Stimulated activated CD8-positive, alpha-beta memory T cell treated with anti-CD3 and anti-CD28 coated beads, Interleukin-12 subunit alpha, Interleukin-12 subunit beta, amount 100 ng/mL, for 1 hour (primary cell): ENCODE results near the gene RERE.
"Not testable (repeated sequence)": the region's sequence is repeated elsewhere in the genome, so short reads cannot be mapped to it uniquely, and the experiment has no call there.

ENCODE experiments used
- DNase-seq: peaks from one replicate; pipeline ENCODE4 v3.0.0-alpha.2; 2020; ENCODE audit warnings: low read depth

RERE gene

GRCh38 chr1:8633741-8634501, 183.5 kb downstream of the RERE start:
- DNase-seq, result no peak

- no peak for DNase-seq
Observed at GRCh38 chr1:8632102-8632501, 185.3 kb downstream of the RERE start.

- DNase-seq, result no peak
Observed at GRCh38 chr1:8631163-8631562, 186.3 kb downstream of the RERE start.

GRCh38 chr1:8629241-8630091, 188.0 kb downstream of the RERE start:
- no peak for DNase-seq

- no peak for DNase-seq
Observed at GRCh38 chr1:8628606-8629005, 188.8 kb downstream of the RERE start.

- no peak for DNase-seq
Observed at GRCh38 chr1:8627728-8628127, 189.7 kb downstream of the RERE start.

GRCh38 chr1:8625981-8626898, 191.2 kb downstream of the RERE start:
- no peak for DNase-seq

- no peak for DNase-seq
Observed at GRCh38 chr1:8625491-8625890, 191.9 kb downstream of the RERE start.

- DNase-seq, result not testable (repeated sequence)
Observed at GRCh38 chr1:8623651-8624192, 193.7 kb downstream of the RERE start.

GRCh38 chr1:8621785-8622348, 195.6 kb downstream of the RERE start:
- not testable (repeated sequence) for DNase-seq

GRCh38 chr1:8621034-8621582, 196.3 kb downstream of the RERE start:
- DNase-seq, result not testable (repeated sequence)

GRCh38 chr1:8619917-8620502, 197.4 kb downstream of the RERE start:
- DNase-seq, result not testable (repeated sequence)

GRCh38 chr1:8619419-8619818, 198.0 kb downstream of the RERE start:
- DNase-seq, result not testable (repeated sequence)

GRCh38 chr1:8616791-8617190, 200.6 kb downstream of the RERE start:
- DNase-seq, result not testable (repeated sequence)

- not testable (repeated sequence) for DNase-seq
Observed at GRCh38 chr1:8611634-8612515, 205.6 kb downstream of the RERE start.

- DNase-seq, result no peak
Observed at GRCh38 chr1:8607906-8608305, 209.5 kb downstream of the RERE start.

GRCh38 chr1:8604041-8604945, 213.1 kb downstream of the RERE start:
- DNase-seq, result no peak

- no peak for DNase-seq
Observed at GRCh38 chr1:8603220-8603616, 214.2 kb downstream of the RERE start.
